ENCODE results near the gene RAD51B. TPM values are rescaled to one million over a fixed set of nuclear protein-coding genes. Genes with fewer than 3 reads are reported as not detected.
A peak's percentile ranks its signal among the peaks of the same experiment; 100 is the strongest.
"Not testable (repeated sequence)": the region's sequence is repeated elsewhere in the genome, so short reads cannot be mapped to it uniquely, and the experiment has no call there.

The RAD51B gene
- polyA plus RNA-seq, 10 donors: 5.3 to 10.7 (median 7.5) TPM

- DNase-seq: no peak
Measured at GRCh38 chr14:68269136-68269927, 449.8 kb downstream of the RAD51B start.

GRCh38 chr14:68270342-68270741 is 450.8 kb downstream of the RAD51B start:
- no peak for DNase-seq

GRCh38 chr14:68271913-68272391 is 452.4 kb downstream of the RAD51B start:
- DNase-seq: peak in 2 of 3 donors; percentile 34 to 68

- no peak for DNase-seq
Measured at GRCh38 chr14:68273413-68273812, 453.8 kb downstream of the RAD51B start.

GRCh38 chr14:68274725-68275124 is 455.1 kb downstream of the RAD51B start:
- DNase-seq: no peak

- DNase-seq: no peak
Measured at GRCh38 chr14:68278576-68279436, 459.2 kb downstream of the RAD51B start.

GRCh38 chr14:68279437-68279720 is 459.8 kb downstream of the RAD51B start:
- DNase-seq: no peak

- no peak for DNase-seq
Measured at GRCh38 chr14:68279777-68280233, 460.2 kb downstream of the RAD51B start.

GRCh38 chr14:68281497-68281896 is 461.9 kb downstream of the RAD51B start:
- DNase-seq: no peak

GRCh38 chr14:68282479-68283377 is 463.1 kb downstream of the RAD51B start:
- no peak for DNase-seq

GRCh38 chr14:68283378-68284123 is 464.0 kb downstream of the RAD51B start:
- DNase-seq: no peak

GRCh38 chr14:68284333-68284732 is 464.8 kb downstream of the RAD51B start:
- DNase-seq: peak in 1 of 3 donors; percentile 70

- no peak for DNase-seq
Measured at GRCh38 chr14:68284834-68285233, 465.3 kb downstream of the RAD51B start.

GRCh38 chr14:68285421-68286179 is 466.0 kb downstream of the RAD51B start:
- no peak for DNase-seq

GRCh38 chr14:68286667-68287066 is 467.1 kb downstream of the RAD51B start:
- DNase-seq: no peak

GRCh38 chr14:68289452-68289851 is 469.9 kb downstream of the RAD51B start:
- DNase-seq: not testable (repeated sequence)

GRCh38 chr14:68291820-68292219 is 472.2 kb downstream of the RAD51B start:
- no peak for DNase-seq

GRCh38 chr14:68292441-68293215 is 473.0 kb downstream of the RAD51B start:
- DNase-seq: peak in 1 of 3 donors; percentile 79

GRCh38 chr14:68293404-68293803 is 473.8 kb downstream of the RAD51B start:
- DNase-seq: no peak

Data from muscle of back (tissue), 11 donors.